Ascending aorta (tissue), 2 donors: ENCODE data around the gene TMEM131L. TPM values are rescaled to one million over a fixed set of nuclear protein-coding genes. Genes with fewer than 3 reads are reported as not detected.
A peak's percentile ranks its signal among the peaks of the same experiment; 100 is the strongest.

Source experiments
- DNase-seq, 2 donors: peaks; one replicate each; pipeline ENCODE4 v3.0.0-alpha.2; 2019; ENCODE audit warnings: low spot score in 2 of 2
- H3K27ac ChIP-seq, 2 donors: fragments of 200-600 bp; sonication (generic); one replicate each; pipeline ENCODE4 v1.5.1; 2016 to 2017; ENCODE audit warnings: mild to moderate bottlenecking in 1 of 2
- H3K27me3 ChIP-seq: fragments of 200-600 bp; sonication (generic); one replicate; pipeline ENCODE4 v1.5.1; 2017
- H3K36me3 ChIP-seq, 2 donors: fragments of 200-600 bp; sonication (generic); one replicate each; pipeline ENCODE4 v1.5.1; 2016
- H3K4me1 ChIP-seq, 2 donors: fragments of 200-600 bp; sonication (generic); one replicate each; pipeline ENCODE4 v1.5.1; 2016 to 2017; ENCODE audit warnings: mild to moderate bottlenecking in 1 of 2
- H3K4me3 ChIP-seq, 2 donors: fragments of 200-600 bp; sonication (generic); one replicate each; pipeline ENCODE4 v1.5.1; 2016 to 2017; ENCODE audit warnings: mild to moderate bottlenecking in 1 of 2
- H3K9me3 ChIP-seq, 2 donors: fragments of 200-600 bp; sonication (generic); one replicate each; pipeline ENCODE4 v1.5.1; 2016
- intact Hi-C: fragments of 100-400 bp; cut with DNase I; formaldehyde crosslinking; loops from one replicate; pipeline ENCODE4 v1.15.1; 2023
- total RNA-seq: library from RNA; depleted of rRNA; stranded (reverse); fragments of >200 nt; gene quantifications from one replicate; pipeline ENCODE4 v1.1.0, GENCODE V29; 2016
- TF ChIP-seq, protein P1 (sequence below), 3 experiments: fragments of 200-600 bp in 2 of 3; fragments of 450-650 bp in 1 of 3; sonication (generic) in 2 of 3; IDR thresholded peaks; one replicate each; pipeline ENCODE4 v1.5.1; 2016 to 2019; ENCODE audit warnings: antibody characterized with exemption in 3 of 3, mild to moderate bottlenecking in 1 of 3, moderate library complexity in 1 of 3

The TMEM131L gene
- total RNA-seq, 1 donor from 2014 or later = 6.9 TPM

DNA sequence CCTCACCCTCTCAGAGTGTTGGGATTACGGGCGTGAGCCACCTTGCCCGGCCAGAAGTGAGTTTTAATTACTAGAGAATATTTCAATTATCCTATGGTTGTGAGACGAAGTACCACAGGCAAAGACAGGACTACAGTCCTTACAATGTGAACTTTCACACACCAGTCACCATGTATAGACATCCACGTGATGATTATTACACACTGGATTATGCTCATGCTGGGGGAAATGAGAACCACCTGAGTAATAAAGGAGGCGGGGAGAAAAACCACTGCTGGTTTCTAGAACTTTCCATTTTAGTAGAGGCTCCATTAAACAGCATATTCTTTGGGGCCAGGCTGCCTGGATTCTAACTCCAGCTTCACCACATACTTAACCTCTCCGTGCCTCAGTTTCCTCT lies 175.4 kb downstream of the TMEM131L start:
- Histone ChIP-seq H3K9me3 (peaks cover 0 to 5% of the 10 kb centered on the region in 2 donors), H3K4me3 (no peak overlapping the region), H3K4me1 (peaks cover 0 to 5% of the 10 kb centered on the region in 2 donors), H3K36me3 (peaks cover 4 to 9% of the 10 kb centered on the region in 2 donors), H3K27ac (no peak overlapping the region), H3K27me3 (no peaks in the 10 kb centered on the region)
- TF ChIP-seq, protein P1, sequence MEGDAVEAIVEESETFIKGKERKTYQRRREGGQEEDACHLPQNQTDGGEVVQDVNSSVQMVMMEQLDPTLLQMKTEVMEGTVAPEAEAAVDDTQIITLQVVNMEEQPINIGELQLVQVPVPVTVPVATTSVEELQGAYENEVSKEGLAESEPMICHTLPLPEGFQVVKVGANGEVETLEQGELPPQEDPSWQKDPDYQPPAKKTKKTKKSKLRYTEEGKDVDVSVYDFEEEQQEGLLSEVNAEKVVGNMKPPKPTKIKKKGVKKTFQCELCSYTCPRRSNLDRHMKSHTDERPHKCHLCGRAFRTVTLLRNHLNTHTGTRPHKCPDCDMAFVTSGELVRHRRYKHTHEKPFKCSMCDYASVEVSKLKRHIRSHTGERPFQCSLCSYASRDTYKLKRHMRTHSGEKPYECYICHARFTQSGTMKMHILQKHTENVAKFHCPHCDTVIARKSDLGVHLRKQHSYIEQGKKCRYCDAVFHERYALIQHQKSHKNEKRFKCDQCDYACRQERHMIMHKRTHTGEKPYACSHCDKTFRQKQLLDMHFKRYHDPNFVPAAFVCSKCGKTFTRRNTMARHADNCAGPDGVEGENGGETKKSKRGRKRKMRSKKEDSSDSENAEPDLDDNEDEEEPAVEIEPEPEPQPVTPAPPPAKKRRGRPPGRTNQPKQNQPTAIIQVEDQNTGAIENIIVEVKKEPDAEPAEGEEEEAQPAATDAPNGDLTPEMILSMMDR (IDR thresholded peaks at IDR 0.05) = no peak
- no peak for DNase-seq
- intact Hi-C loops = loop anchor here (5.0 kb wide), 1 partner anchor 299 kb away; the partner anchor contains the start of gene MND1

DNA sequence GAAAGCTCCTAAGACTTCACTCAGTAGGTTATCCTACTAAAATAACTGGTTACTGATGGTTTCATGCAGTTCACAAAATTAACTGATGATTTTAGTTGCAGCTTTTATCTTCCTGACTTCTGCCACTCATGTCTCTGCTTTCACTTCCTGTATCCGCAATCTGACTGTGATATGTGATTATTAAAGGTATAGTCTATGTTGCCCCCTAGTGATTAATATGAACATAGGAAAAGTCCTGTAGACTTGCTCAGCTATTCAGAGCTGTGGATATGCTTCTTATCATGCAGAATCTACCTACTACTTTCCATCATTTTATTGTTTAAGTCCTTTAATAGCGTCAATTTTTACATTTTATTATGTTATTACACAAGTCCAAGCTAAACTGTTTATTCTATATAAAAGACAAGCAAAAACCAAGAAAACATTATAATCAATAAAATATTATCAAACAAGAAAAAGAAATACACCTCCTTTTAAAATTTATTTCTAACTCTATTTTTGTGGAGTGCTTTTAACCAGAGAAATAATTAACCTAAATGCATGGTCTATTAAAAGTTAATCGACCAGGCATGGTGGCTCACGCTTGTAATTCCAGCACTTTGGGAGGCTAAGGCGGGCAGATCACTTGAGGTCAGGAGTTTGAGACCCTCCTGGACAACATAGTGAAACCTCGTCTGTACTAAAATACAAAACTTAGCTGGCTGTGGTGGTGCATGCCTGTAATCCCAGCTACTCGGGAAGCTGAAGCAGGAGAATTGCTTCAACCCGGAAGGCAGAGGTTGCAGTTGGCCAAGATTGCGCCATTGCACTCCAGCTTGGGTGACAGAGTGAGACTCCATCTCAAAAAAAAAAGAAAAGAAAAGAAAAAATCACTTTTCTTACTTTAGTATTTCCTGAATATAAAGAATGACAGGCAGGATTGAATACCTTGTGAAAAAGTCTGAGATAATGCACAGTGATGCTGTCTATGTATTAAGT lies 177.5 kb downstream of the TMEM131L start:
- intact Hi-C loops = loop anchor here (5.0 kb wide), 1 partner anchor 301 kb away; the partner anchor contains the start of gene MND1
- no peaks in the 10 kb centered on the region for H3K27me3 ChIP-seq
- H3K4me3 ChIP-seq = no peak overlapping the region

DNA sequence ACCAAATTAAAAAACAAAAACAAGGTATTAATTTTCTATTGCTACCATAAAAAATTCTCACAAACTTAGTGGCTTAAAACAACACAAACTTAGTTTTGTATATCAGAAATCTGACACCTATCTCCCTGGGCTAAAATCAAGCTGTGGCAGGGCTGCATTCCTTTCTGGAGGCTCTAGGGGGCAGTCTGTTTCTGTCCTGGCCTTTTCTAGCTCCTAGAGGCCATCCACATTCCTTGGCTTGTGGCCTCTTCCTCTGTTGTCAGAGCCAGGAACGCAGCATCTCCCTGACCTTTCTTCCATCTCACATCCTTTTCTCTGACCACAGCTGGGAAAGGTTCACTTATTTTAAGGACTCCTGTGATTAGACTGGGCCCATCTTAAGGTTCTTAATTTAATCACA lies 179.0 kb downstream of the TMEM131L start:
- no peak for DNase-seq
- H3K9me3 ChIP-seq = peaks cover 0 to 5% of the 10 kb centered on the region in 2 donors
- H3K4me1 ChIP-seq = peaks cover 0 to 11% of the 10 kb centered on the region in 2 donors
- H3K27ac ChIP-seq = peak overlapping the region; percentile 56 to 58
- no peaks in the 10 kb centered on the region for H3K36me3 ChIP-seq
- H3K4me3 ChIP-seq = no peak overlapping the region
- TF ChIP-seq, protein P1 (IDR thresholded peaks at IDR 0.05) = no peak
- intact Hi-C loops = loop anchor here (5.0 kb wide), 1 partner anchor 37 kb away; the partner anchor contains the start of gene TLR2
- no peaks in the 10 kb centered on the region for H3K27me3 ChIP-seq

More for the DNA sequence above, 177.5 kb downstream of the TMEM131L start:
- no peak for DNase-seq
- H3K27ac ChIP-seq = no peak overlapping the region
- no peaks in the 10 kb centered on the region for H3K36me3 ChIP-seq
- H3K9me3 ChIP-seq = peaks cover 0 to 5% of the 10 kb centered on the region in 2 donors
- TF ChIP-seq, protein P1 (IDR thresholded peaks at IDR 0.05) = peak in 2 of 3 experiments; percentile 11 to 23
- peaks cover 0 to 11% of the 10 kb centered on the region in 2 donors for H3K4me1 ChIP-seq

DNA sequence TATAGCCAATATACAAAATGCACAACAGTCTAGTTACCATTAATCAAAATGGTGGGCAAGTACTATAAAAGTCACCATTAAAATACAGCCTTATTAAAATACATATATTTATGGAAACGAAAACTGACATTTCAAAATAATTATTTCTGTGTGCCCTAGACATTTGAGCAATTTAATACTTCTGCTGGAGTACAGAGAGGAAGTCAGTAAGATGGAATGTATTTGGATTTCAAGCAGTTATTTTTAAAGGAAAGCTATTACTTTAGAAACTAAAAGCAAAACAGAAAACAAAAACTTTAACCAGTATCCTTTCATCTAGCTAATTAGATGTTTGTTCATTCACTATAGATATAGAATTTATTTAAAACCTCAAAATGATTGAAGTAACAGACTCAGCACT lies 180.1 kb downstream of the TMEM131L start:
- H3K9me3 ChIP-seq = peaks cover 0 to 5% of the 10 kb centered on the region in 2 donors
- DNase-seq = no peak
- peaks cover 0 to 11% of the 10 kb centered on the region in 2 donors for H3K4me1 ChIP-seq
- TF ChIP-seq, protein P1 (IDR thresholded peaks at IDR 0.05) = no peak
- no peaks in the 10 kb centered on the region for H3K27me3 ChIP-seq
- H3K36me3 ChIP-seq = no peaks in the 10 kb centered on the region
- peak overlapping the region; percentile 56 to 58 for H3K27ac ChIP-seq
- no peak overlapping the region for H3K4me3 ChIP-seq
- intact Hi-C loops = loop anchor here (5.0 kb wide), 1 partner anchor 36 kb away; the partner anchor contains the start of gene TLR2

DNA sequence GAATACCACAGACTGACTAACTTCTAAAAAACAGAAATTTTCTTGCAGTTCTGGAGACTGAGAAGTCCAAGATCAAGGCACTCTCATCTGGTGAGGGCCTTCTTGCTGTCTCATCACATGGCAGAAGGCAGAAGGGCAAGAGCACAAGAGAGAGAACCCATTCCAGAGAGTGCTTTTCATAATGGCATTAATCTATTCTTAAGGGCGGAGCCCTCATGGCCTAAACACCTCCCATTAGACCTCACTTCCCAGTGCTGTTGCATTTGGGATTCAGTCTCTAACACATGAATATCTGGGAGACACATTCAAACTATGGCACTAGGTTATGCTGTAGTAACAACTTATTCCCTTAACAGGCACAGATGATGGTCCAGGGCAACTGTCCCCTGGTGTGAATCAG lies 180.8 kb downstream of the TMEM131L start:
- peaks cover 0 to 11% of the 10 kb centered on the region in 2 donors for H3K4me1 ChIP-seq
- H3K4me3 ChIP-seq = no peak overlapping the region
- no peak for DNase-seq
- intact Hi-C loops = loop anchor here (5.0 kb wide), 1 partner anchor 35 kb away; the partner anchor contains the start of gene TLR2
- H3K36me3 ChIP-seq = no peaks in the 10 kb centered on the region
- TF ChIP-seq, protein P1 (IDR thresholded peaks at IDR 0.05) = no peak
- H3K9me3 ChIP-seq = peaks cover 0 to 5% of the 10 kb centered on the region in 2 donors
- H3K27me3 ChIP-seq = no peaks in the 10 kb centered on the region
- H3K27ac ChIP-seq = peak overlapping the region; percentile 56 to 58
